ENCODE results near the gene CD2BP2.
"Not testable (repeated sequence)": the region's sequence is repeated elsewhere in the genome, so short reads cannot be mapped to it uniquely, and the experiment has no call there.

The CD2BP2 gene

GRCh38 chr16:30324220-30324619, 30.9 kb downstream of the CD2BP2 start:
- not testable (repeated sequence) for H3K4me3 ChIP-seq (ENCODE audit: low read length); H3K27me3 ChIP-seq (ENCODE audit: control insufficient read depth, insufficient read depth, low read length); H3K36me3 ChIP-seq (ENCODE audit: control insufficient read depth, low read depth, low read length); H3K4me1 ChIP-seq (ENCODE audit: control insufficient read depth, low read depth, low read length); H3K27ac ChIP-seq (ENCODE audit: low read length); H3K9me3 ChIP-seq (ENCODE audit: control insufficient read depth, low read depth, low read length); H3K9ac ChIP-seq (ENCODE audit: low read length)

GRCh38 chr16:30318647-30319046, 36.5 kb downstream of the CD2BP2 start:
- H3K9me3 ChIP-seq (ENCODE audit: control insufficient read depth, low read depth, low read length); H3K27me3 ChIP-seq (ENCODE audit: control insufficient read depth, insufficient read depth, low read length); H3K4me3 ChIP-seq (ENCODE audit: low read length); H3K27ac ChIP-seq (ENCODE audit: low read length); H3K9ac ChIP-seq (ENCODE audit: low read length); H3K4me1 ChIP-seq (ENCODE audit: control insufficient read depth, low read depth, low read length); H3K36me3 ChIP-seq (ENCODE audit: control insufficient read depth, low read depth, low read length): not testable (repeated sequence)

DNA sequence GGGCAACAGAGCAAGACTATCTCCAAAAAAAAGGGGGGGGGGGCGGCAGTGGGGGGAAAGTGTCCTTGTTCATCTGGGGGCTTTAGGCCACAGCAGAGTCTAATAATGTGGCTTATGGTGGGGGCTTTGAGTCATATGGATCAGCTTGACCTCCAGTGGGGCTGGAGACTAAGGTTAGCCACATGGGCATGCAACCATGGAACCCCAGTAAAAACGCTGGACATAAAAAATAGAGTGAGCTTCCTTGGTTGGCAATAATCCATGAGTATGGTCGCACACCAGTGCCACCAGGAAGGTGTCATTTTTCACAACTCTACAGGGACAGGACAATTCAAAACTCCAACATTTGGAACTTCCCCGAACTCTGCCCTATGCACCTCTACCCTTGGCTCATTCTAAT, 44.2 kb downstream of the CD2BP2 start:
- not testable (repeated sequence) for H3K27me3 ChIP-seq (ENCODE audit: control insufficient read depth, insufficient read depth, low read length); H3K27ac ChIP-seq (ENCODE audit: low read length); H3K4me1 ChIP-seq (ENCODE audit: control insufficient read depth, low read depth, low read length); H3K36me3 ChIP-seq (ENCODE audit: control insufficient read depth, low read depth, low read length); H3K9ac ChIP-seq (ENCODE audit: low read length); H3K9me3 ChIP-seq (ENCODE audit: control insufficient read depth, low read depth, low read length); H3K4me3 ChIP-seq (ENCODE audit: low read length)

- H3K4me3 ChIP-seq (ENCODE audit: low read length); H3K27ac ChIP-seq (ENCODE audit: low read length); H3K9me3 ChIP-seq (ENCODE audit: control insufficient read depth, low read depth, low read length); H3K27me3 ChIP-seq (ENCODE audit: control insufficient read depth, insufficient read depth, low read length); H3K9ac ChIP-seq (ENCODE audit: low read length); H3K36me3 ChIP-seq (ENCODE audit: control insufficient read depth, low read depth, low read length); H3K4me1 ChIP-seq (ENCODE audit: control insufficient read depth, low read depth, low read length): not testable (repeated sequence)
Observed at GRCh38 chr16:30309255-30309654, 45.9 kb downstream of the CD2BP2 start.
